ENCODE results near the gene LGR4. TPM values are rescaled to one million over a fixed set of nuclear protein-coding genes. Genes with fewer than 3 reads are reported as not detected.

LGR4 gene
- total and polyA plus RNA-seq, 2 donors (not counting 1 experiment from before 2014, with no cell fraction given) = 0.92 to 3.3 TPM

- intact Hi-C loops (cut with micrococcal nuclease) = no loop called here
- DNase-seq = no peak
- H3K4me3 Mint-ChIP-seq = no peak overlapping the region
- peaks cover 0 to 2% of the 10 kb centered on the region in 2 donors for H3K4me1 ChIP-seq (ENCODE audit: control insufficient read depth in 2 of 2, insufficient read depth in 2 of 2, low read length in 2 of 2)
- no peaks in the 10 kb centered on the region for H3K9me3 ChIP-seq (ENCODE audit: control extremely low read depth in 1 of 3, control insufficient read depth in 2 of 3, insufficient read depth in 1 of 3, low read length in 2 of 3)
- no peak overlapping the region for H2AFZ ChIP-seq (ENCODE audit: insufficient read depth, low read depth, low read length, poor library complexity, severe bottlenecking)
- peaks cover 3% of the 10 kb centered on the region for H3K4me1 Mint-ChIP-seq
- H3K9ac ChIP-seq (ENCODE audit: low read length) = no peak overlapping the region
- no peaks in the 10 kb centered on the region for H3K36me3 ChIP-seq (replicated peaks in 1 of 2; ENCODE audit: control extremely low read depth in 1 of 2, control insufficient read depth in 1 of 2, extremely low read depth in 1 of 2, insufficient read depth in 2 of 2, low read length in 1 of 2)
- no peak overlapping the region for H3K4me3 ChIP-seq (ENCODE audit: control extremely low read depth in 1 of 5, extremely low read depth in 1 of 5, insufficient read depth in 1 of 5, low read depth in 2 of 5, low read length in 4 of 5)
- H3K27ac Mint-ChIP-seq = no peak overlapping the region
- no peak overlapping the region for H3K4me2 ChIP-seq (replicated peaks; ENCODE audit: low read depth, low read length, poor library complexity, severe bottlenecking)
- no peak for TF ChIP-seq CTCF (IDR thresholded peaks at IDR 0.05)
- no peak for TF ChIP-seq EZH2 (IDR thresholded peaks at IDR 0.05; ENCODE audit: borderline replicate concordance, insufficient read depth, low read depth, low read length, poor library complexity, severe bottlenecking)
- H3K27me3 Mint-ChIP-seq = no peaks in the 10 kb centered on the region
- no peaks in the 10 kb centered on the region for H3K9me3 Mint-ChIP-seq (ENCODE audit: insufficient read depth)
- CTCF ChIA-PET = no interaction called here
- no peaks in the 10 kb centered on the region for H4K20me1 ChIP-seq (ENCODE audit: control insufficient read depth, insufficient read depth, low read length, poor library complexity, severe bottlenecking)
- no peak for ATAC-seq (ENCODE audit: low read depth)
- no peaks in the 10 kb centered on the region for H3K27me3 ChIP-seq (replicated peaks in 1 of 4; ENCODE audit: control extremely low read depth in 1 of 4, control insufficient read depth in 3 of 4, insufficient read depth in 4 of 4, low read length in 3 of 4)
- no peak overlapping the region for H3K27ac ChIP-seq (ENCODE audit: low read length in 2 of 2)
- 100% methylated on average over 2 of the region's 4 CpGs for WGBS (ENCODE audit: insufficient coverage)
- H3K79me2 ChIP-seq (ENCODE audit: control insufficient read depth, insufficient read depth, low read length) = no peaks in the 10 kb centered on the region
- POLR2A ChIA-PET = no interaction called here
Observed at GRCh38 chr11:27357250-27357649, 115.3 kb downstream of the LGR4 start.

GRCh38 chr11:27356624-27357222 lies 115.9 kb downstream of the LGR4 start:
- H3K9me3 ChIP-seq (ENCODE audit: control extremely low read depth in 1 of 3, control insufficient read depth in 2 of 3, insufficient read depth in 1 of 3, low read length in 2 of 3) = no peaks in the 10 kb centered on the region
- POLR2A ChIA-PET = no interaction called here
- CTCF ChIA-PET = no interaction called here
- DNase-seq (no peak), ATAC-seq (ENCODE audit: low read depth) (no peak)
- H3K9ac ChIP-seq (ENCODE audit: low read length) = no peak overlapping the region
- WGBS (ENCODE audit: insufficient coverage) = no CpG with 5 or more reads among the region's 5 CpGs
- no peaks in the 10 kb centered on the region for H3K79me2 ChIP-seq (ENCODE audit: control insufficient read depth, insufficient read depth, low read length)
- no peak overlapping the region for H3K27ac Mint-ChIP-seq
- H3K27me3 Mint-ChIP-seq = no peaks in the 10 kb centered on the region
- no peak overlapping the region for H3K4me2 ChIP-seq (replicated peaks; ENCODE audit: low read depth, low read length, poor library complexity, severe bottlenecking)
- H2AFZ ChIP-seq (ENCODE audit: insufficient read depth, low read depth, low read length, poor library complexity, severe bottlenecking) = no peak overlapping the region
- intact Hi-C loops (cut with micrococcal nuclease) = no loop called here
- no peaks in the 10 kb centered on the region for H3K9me3 Mint-ChIP-seq (ENCODE audit: insufficient read depth)
- H3K27ac ChIP-seq (ENCODE audit: low read length in 2 of 2) = no peak overlapping the region
- TF ChIP-seq EZH2 (IDR thresholded peaks at IDR 0.05; ENCODE audit: borderline replicate concordance, insufficient read depth, low read depth, low read length, poor library complexity, severe bottlenecking) (no peak), CTCF (IDR thresholded peaks at IDR 0.05) (no peak)
- no peaks in the 10 kb centered on the region for H3K4me1 Mint-ChIP-seq
- H4K20me1 ChIP-seq (ENCODE audit: control insufficient read depth, insufficient read depth, low read length, poor library complexity, severe bottlenecking) = no peaks in the 10 kb centered on the region
- H3K36me3 ChIP-seq (replicated peaks in 1 of 2; ENCODE audit: control extremely low read depth in 1 of 2, control insufficient read depth in 1 of 2, extremely low read depth in 1 of 2, insufficient read depth in 2 of 2, low read length in 1 of 2) = no peaks in the 10 kb centered on the region
- H3K4me1 ChIP-seq (ENCODE audit: control insufficient read depth in 2 of 2, insufficient read depth in 2 of 2, low read length in 2 of 2) = no peaks in the 10 kb centered on the region
- H3K27me3 ChIP-seq (replicated peaks in 1 of 4; ENCODE audit: control extremely low read depth in 1 of 4, control insufficient read depth in 3 of 4, insufficient read depth in 4 of 4, low read length in 3 of 4) = no peaks in the 10 kb centered on the region
- no peak overlapping the region for H3K4me3 ChIP-seq (ENCODE audit: control extremely low read depth in 1 of 5, extremely low read depth in 1 of 5, insufficient read depth in 1 of 5, low read depth in 2 of 5, low read length in 4 of 5)
- no peak overlapping the region for H3K4me3 Mint-ChIP-seq
